T-helper 2 cell treated with Interferon-gamma antibody and Interleukin-4, amounts not matched to agents 100 ng/mL and 5 ng/mL, for 36 hours (primary cell): Measurements from ENCODE around the gene SAMM50. TPM values are rescaled to one million over a fixed set of nuclear protein-coding genes. Genes with fewer than 3 reads are reported as not detected.

Source experiments
- intact Hi-C: fragments of 100-400 bp; cut with micrococcal nuclease; formaldehyde crosslinking; loops from one replicate; pipeline ENCODE4 v1.15.1; 2023
- total RNA-seq: library from RNA; stranded (reverse); gene quantifications from 2 replicates; pipeline ENCODE4 v1.2.3, GENCODE V29; 2022

SAMM50 gene
- 54.4 and 56.3 TPM in 2 replicates for total RNA-seq

DNA sequence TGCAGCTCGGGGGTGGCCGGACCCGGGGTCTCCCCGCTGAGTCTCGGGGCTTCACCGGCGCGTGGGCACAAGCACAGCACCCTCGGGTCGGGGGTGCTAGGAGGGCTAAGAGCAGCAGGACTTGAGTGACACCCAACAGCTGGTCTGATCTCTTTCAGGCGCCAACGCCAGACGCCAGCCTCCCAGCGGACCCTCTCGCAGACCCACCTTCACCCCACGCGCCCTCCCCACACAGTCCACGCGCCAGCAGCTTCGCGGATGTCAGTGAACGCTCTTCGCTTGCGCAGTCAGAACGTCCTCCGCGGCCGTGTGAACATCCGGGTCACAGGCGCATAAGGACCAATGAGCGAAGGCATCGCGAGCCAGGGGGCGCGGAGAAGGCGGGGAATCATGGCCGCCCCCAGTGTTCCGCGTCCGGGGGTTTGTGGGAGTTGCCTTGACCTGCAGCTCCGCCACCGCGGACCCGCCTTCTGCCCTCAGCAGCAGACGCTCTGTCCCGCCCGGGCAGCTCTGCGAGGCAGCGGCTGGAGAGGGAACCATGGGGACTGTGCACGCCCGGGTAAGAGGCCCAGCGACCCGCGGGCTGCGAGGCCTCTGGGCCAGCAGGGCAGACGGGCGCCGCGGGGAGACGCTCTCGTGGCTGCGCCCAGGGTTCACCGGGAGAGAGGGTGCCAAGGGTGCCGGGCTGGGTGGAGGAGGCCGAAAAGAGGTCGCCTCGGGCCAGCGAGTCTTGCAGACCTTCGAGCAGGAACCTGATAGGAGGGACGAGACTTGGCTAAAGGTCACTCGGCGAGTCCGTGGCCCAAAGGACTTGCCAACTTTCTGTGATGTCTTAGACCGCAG, at the start of gene SAMM50:
Gene SAMM50 (plus strand): TSS at position 403 of the 843 bp plus-strand sequence. CDS start 136 bp downstream, at position 539.
- intact Hi-C loops, result no loop called here

DNA sequence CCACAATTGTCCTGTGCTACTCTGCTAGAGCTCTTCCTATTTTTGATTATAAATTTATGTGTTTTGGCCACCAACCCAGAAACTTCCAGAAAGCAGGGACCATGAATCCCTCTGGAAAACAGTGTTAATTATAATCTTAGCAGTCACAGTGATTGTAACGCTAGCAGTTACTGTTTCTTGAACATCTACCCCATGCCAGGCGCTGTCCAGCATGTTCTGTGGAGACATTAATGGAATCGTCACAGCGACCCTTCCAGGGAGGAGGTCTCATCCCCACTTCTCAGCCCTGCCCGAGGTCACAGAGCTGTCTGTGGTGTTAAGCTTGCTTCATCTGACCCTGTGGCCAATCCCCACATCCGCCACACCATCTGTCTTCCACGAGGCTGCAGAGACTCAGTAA, 49.6 kb upstream of the SAMM50 start:
- intact Hi-C loops, result no loop called here

DNA sequence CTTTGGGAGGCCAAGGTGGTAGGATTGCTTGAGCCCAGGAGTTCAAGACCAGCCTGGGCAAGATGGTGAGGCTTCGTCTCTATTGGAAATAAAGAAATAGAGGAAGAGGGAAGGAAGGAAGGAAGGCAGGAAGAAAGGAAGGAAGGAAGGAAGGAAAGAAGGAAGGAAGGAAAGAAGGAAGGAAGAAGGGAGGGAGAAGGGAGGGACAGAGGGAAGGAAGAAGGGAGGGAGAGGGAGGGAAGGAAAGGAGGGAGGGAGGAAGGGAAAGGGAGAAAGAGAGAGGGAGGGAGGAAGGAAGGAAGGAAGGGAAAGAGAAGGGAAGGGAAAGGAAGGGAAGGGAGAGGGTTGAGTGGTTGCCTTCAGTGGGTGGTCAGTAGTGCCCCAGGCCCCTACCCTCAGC, 45.5 kb upstream of the SAMM50 start:
- intact Hi-C loops, result no loop called here

DNA sequence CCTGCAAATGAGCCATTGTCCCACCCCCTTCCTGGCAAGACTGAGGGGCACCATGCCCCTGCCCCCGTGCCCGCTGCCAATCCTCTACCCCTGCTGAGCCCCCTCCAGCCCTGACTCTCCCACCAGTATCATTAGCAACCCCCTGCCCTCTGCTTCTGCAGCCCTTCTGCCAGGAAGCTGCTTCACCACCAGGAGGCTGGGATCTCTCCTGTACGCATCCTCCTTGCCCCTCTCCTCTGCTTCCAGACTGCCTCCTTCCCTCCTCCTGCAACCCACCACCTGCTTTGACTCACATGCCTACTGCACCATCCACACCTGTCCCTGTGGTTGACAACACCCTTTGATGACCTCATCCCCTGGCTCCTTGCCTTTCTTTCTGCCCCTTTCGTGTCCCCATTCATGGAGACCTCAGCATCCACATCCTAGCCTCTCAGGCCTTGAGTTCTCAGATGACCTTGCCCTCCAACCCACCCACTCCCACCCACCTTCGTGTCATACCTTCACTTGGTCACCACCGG, 45.0 kb upstream of the SAMM50 start:
- intact Hi-C loops, result no loop called here

DNA sequence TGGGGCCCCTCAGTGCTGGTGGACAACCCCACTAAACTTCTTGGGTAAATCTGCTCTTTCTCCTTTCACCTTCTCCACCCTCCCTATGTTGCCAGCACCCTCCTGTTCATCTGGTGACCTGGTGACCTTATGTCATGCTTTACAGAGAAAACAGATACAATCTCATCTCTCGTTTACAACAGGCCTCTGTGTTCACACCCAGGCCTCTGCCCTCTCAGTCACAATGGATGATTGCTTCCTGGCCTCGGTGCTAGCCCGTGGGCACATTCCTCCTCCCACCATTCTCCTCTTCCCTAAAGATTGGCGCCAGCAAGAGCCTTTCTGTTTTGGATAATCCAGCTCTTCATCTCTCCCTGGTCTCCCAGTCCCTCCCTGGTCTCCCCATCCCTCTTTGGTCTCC, 43.9 kb upstream of the SAMM50 start:
- intact Hi-C loops, result no loop called here

DNA sequence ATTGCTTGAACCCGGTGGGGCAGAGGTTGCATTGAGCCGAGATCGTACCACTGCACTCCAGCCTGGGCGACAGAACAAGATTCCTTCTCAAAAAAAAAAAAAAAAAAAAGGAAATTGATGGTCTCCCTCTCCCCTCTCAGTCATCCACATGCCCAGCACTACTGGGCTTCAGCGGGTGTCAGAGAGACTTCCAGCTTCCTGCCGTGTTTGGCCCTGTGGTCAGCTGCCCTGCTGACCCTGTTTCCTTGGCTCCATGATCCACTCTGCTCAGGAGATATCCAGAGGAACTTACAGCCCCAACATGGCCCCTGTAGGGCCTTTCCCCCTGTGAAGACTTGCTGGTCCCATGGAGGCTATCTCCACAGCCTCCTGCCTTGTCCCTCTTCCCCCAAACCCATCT, 37.7 kb upstream of the SAMM50 start:
- intact Hi-C loops, result no loop called here

DNA sequence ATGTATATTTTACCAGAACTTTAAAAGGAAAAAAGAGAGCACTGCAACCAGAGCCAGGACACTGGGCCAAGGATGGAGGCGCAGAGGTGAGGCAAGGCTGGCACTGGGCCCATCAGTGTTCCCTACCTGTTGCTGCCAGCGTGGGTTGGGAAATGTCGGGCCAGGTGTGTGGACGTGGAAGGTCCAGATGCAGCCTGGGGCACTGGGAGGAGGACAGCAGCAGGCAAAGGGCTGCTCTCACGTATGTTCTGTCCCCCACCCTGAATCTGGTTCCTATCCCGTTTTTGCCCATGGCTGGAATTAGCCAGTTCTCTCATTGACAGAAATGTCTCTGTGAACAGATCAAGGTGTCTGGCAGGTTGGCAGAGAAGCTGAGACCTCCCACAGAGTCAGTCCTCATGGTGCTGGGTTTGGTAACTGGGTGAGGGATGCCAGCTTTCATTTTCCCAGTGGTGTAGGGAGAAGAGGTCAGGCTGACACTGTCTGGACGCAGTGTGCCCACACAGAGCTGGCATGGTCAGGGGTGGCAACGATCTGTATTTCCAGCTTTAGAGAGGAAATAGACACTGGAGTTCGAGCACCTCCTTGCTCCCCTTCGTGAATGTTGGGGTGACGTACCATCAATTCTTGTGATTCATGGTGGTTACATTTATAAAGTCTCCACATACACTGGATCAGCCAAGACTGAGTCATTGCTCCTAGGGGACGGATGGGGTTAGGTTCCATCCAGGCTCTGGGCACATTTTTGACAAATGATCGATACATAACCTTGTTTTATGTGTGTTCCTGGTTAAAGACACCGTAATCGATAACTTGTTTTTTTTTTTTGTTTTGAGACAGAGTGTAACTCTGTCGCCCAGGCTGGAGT, 35.9 kb upstream of the SAMM50 start:
- intact Hi-C loops, result no loop called here

DNA sequence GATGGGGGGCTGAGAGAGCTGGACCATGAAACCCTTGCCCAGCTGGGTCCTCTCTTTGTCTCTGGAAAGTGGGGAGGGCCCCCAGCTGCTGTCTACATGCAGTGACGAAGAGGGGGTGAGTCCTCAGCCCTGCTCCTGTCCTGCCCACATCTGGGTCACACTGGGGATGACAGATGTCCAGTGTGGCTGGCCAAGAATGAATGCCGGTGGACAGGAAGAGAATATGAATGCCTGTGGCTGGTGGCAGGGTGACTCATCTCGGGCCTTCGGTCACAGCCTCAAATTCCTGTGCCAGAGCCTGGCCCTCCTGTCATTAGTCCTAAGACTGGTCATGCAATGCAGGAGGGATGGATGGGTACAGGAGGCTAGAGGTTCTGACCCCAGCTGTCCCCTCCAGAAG, 33.9 kb upstream of the SAMM50 start:
- intact Hi-C loops, result no loop called here

DNA sequence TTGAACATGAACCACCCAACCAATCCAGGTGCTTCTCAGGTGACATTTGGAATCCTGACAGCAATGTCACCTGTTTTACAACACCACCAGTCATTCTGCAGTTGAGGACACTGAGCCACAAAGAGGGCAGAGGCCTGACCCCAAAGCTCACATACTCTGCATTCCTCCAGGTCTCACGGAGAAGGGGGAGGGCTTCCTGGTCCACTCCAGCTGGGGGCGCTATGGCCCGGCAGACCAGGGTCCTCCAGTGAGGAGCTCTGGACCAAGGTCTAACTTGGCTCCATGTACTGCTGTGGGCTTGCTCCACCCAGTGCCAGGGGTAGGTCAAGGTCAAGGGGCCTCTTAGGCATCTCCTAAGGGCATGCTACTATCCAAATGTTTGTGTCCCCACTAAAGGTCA, 33.1 kb upstream of the SAMM50 start:
- intact Hi-C loops, result no loop called here

DNA sequence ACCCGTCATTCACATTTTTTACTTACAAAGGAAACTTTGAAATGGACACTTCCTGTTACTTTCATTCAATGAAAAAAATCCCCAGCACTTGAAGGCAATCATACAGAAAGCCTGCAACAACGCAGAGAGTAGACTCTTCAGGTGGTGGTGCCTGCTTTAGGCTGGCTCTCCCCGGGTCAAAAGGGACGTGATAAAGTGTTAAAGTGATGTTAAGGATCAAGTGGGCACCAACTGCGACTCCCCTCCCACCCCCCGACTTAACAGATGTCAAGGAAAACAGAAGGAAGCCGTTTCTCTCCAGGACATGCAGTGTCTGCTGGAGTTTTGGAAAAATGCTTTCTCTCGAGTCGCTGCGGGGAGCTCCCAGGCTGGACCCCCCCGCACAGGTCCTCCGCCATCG, 32.1 kb upstream of the SAMM50 start:
- intact Hi-C loops, result no loop called here

DNA sequence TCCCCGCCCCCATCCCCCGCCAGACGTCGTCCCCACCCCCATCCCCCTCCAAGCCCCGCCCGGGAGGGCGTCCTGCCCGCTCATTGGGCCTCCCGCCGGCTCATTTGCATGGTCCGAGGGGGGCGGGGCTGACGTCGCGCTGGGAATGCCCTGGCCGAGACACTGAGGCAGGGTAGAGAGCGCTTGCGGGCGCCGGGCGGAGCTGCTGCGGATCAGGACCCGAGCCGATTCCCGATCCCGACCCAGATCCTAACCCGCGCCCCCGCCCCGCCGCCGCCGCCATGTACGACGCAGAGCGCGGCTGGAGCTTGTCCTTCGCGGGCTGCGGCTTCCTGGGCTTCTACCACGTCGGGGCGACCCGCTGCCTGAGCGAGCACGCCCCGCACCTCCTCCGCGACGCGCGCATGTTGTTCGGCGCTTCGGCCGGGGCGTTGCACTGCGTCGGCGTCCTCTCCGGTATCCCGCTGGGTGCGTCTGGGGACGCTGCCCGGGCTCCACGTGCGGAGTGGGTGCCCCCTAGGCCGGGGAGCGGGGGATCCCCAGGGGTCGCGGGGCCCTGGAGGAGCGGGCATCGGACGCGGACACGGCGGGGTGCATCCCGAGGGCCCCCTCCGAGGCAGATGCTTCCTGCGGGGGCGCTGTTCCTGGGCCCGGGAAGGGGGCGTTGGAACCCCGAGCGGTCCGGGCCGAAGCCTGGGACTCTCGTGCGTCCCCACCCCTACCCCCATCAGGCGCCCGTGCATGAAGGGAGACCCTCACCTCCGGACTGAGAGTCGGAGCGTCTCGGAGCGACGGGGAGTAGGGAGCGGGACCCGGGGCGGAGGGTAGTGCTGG, 31.4 kb upstream of the SAMM50 start, which contains the start of gene PNPLA3:
Gene PNPLA3 (plus strand): TSS at position 175 of the 834 bp plus-strand sequence. CDS start 107 bp downstream, at position 282.
- intact Hi-C loops, result no loop called here

DNA sequence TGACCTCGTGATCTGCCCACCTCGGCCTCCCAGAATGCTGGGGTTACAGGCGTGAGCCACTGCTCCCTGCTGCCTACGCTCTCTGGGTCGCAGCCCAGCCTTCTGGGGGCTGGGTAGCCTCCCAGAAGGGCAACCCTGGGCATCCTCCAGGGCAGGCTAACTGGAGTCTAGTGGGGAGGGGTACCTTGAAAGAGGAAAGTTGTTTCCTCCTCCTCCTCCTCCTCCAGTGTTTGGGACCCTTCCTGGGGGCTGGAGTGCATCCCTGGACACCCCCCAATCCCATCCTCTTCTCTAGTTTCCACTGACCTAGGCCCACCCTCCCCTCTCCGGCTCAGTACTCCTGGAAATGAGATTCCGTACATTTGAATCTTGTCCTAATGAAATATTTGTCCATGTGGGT, 30.4 kb upstream of the SAMM50 start:
- intact Hi-C loops, result no loop called here

DNA sequence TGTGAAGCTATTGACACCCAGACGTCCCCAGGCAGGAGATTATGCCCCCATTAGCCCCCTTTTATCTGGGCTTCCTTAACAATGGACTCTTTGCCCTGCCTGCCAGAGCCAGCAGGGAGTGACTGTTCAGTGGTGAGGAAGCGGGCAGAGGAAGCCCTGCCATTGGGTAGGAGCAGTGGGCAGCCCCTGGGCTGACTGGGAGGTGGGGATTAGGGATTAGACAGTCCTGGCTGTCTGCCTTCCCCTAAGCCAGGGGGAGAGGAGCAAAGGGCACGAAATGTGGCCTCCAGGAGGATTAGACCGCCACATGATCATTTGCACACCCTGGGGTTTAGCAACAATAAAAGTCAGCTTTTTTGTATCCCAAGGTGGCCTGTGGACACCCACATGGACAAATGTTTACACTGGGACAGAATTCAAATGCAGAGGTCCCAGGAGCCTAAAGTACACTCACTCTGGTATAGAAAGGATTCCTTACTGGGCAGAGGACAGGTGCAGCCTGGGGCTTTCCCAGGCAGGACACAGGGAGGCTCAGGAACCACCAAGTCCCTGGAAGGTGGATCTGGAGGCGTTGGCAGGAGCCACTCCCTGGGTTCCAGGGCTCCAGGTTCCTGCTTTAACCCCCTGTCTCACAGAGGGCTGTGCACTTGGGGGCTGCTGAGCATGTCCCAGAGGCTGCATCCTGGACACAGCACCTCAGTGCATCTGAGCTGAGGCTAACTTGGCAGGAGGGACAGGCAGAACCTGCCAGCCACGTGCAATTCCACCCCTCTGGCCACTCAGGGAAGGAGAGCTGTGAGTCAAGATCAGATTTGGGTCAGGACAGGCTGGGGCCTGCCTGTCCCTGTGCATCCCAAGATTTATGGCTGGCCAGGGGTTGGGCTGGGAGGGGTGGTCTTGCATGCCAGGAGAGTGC, 29.6 kb upstream of the SAMM50 start:
- intact Hi-C loops, result no loop called here

DNA sequence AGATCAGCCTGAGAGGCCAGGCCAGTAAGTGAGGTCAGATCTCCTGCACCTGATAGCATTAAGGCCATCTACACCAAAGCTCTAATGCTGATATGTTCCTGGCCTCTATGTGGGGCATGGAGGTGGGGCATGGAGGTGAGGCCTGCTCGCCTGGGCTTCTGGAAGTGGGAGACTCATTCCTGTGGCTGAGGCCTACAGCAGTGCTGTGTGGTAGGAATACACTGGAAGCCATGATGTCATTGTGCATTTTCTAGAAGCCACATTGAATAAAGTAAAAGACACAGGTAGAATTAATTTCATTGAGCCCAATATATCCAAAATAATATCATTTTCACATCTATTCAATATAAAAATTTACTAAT, 28.9 kb upstream of the SAMM50 start:
- intact Hi-C loops, result no loop called here

DNA sequence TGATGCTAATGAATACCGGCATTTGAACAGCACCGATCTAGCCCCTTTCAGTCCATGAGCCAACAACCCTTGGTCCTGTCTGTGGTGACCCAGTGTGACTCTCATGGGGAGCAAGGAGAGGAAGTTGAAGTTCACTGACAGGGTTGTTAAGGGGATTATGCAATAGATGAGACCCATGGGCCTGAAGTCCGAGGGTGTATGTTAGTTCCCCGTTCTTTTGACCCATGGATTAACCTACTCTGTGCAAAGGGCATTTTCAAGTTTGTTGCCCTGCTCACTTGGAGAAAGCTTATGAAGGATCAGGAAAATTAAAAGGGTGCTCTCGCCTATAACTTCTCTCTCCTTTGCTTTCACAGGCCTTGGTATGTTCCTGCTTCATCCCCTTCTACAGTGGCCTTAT, 26.8 kb upstream of the SAMM50 start:
- intact Hi-C loops, result no loop called here

DNA sequence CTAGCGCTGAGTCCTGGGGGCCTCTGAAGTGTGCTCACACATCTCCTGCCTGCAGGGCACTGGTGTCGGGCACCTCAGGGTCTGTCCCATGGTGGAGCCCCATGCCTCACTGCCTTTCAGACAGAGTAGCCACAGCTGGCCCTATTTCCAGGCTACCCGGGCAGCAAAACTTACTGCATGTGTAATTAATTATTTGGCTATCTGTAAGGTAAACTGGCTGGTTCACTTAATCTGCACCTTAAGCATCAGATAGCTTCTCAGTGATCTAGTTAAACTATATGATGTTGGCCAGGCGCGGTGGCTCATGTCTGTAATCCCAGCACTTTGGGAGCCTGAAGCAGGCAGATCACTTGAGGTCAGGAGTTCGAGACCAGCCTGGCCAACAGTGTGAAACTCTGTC, 26.3 kb upstream of the SAMM50 start:
- intact Hi-C loops, result no loop called here

DNA sequence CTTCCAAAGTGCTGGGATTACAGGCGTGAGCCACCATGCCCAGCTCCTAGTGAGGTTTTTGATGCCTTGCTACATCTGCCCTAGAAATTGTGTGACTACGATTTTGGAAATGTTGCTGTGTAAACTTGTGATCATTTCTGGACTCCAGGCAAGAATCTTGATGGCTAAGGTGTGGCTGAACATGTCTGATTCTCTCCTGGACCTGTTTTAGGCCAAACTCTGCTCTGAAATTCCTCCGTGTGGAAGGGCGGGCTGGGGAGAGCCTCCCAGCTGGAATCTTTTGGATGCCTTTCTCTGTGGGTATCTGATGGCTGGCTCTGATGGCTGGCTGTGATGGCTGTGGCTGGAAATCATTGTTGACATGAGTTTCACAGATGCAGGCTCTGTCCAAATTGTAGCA, 23.5 kb upstream of the SAMM50 start:
- intact Hi-C loops, result no loop called here

DNA sequence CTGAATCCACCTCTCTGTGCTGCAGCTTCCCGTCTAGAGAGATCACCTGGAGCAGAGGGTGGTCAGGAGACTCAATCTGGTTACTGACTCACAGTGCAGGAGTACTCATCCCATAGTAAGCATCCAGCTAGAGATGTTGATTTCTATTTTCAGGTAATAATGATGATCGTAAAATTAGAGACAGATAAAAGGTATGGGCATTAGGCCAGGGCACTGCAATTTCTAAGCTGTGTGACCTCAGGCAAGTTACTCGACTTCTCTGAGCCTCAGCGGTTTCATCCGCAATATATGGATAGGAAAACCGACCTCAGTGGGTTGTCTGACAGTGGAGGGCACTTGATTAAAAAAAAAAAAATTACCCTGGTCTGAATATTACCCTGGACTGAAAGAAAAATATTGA, 13.8 kb upstream of the SAMM50 start:
- intact Hi-C loops, result no loop called here

DNA sequence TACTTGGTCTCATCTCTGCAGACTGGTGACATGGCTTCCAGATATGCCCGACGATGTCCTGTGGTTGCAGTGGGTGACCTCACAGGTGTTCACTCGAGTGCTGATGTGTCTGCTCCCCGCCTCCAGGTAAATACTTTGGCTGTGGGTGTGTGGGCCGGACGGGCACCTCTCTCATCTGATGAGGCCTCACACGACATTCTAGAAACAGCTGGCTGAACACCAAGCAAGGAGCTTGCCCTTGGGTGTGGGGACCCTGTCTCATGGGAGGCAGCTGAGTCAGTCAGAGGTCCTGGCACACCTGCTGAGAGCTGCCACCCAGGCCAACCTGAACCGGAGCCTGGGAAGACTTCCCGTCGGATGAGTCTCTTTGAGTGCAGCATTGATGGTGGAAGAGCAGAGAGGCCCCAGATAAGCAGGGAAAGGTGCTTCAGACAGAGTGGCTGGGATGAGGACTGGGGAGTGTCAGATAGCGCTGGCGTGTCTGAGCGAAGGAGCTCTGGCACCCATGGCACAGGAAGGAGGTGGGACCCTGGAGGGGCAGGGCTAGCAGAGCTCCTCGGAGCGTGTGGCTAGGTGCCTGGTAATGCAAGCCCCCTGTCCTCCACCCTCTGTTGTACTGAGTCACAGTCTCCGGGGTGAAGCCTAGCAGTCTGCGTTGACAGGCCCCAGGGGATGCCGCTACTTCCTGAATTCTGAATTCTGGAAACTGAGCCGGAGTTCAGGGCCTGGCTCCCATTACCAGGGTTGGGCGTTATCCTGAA, 10.4 kb upstream of the SAMM50 start:
- intact Hi-C loops, result no loop called here
